ENCODE measurements around the gene LAMB4. TPM values are rescaled to one million over a fixed set of nuclear protein-coding genes. Genes with fewer than 3 reads are reported as not detected.

The LAMB4 gene
- total RNA-seq, 2 experiments from 2014 or later, result 0.08 to 0.11 TPM

- TF ChIP-seq, protein P1, sequence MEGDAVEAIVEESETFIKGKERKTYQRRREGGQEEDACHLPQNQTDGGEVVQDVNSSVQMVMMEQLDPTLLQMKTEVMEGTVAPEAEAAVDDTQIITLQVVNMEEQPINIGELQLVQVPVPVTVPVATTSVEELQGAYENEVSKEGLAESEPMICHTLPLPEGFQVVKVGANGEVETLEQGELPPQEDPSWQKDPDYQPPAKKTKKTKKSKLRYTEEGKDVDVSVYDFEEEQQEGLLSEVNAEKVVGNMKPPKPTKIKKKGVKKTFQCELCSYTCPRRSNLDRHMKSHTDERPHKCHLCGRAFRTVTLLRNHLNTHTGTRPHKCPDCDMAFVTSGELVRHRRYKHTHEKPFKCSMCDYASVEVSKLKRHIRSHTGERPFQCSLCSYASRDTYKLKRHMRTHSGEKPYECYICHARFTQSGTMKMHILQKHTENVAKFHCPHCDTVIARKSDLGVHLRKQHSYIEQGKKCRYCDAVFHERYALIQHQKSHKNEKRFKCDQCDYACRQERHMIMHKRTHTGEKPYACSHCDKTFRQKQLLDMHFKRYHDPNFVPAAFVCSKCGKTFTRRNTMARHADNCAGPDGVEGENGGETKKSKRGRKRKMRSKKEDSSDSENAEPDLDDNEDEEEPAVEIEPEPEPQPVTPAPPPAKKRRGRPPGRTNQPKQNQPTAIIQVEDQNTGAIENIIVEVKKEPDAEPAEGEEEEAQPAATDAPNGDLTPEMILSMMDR (IDR thresholded peaks at IDR 0.05), result peak; percentile 41
- intact Hi-C loops (cut with DNase I, micrococcal nuclease), result loop anchor here in 1 of 2 experiments (2.0 kb wide), 1 partner anchor 35 kb away; no protein-coding TSS in a partner anchor
- H3K4me3 Mint-ChIP-seq, result no peak overlapping the region
Measured at GRCh38 chr7:108114117-108114841, 15.9 kb downstream of the LAMB4 start.

GRCh38 chr7:108112683-108113082 lies 17.5 kb downstream of the LAMB4 start:
- H3K27ac Mint-ChIP-seq, result no peak overlapping the region
- TF ChIP-seq, protein P1 (IDR thresholded peaks at IDR 0.05), result no peak
- no peaks in the 10 kb centered on the region for H3K36me3 Mint-ChIP-seq (ENCODE audit: low read depth)
- no peaks in the 10 kb centered on the region for H3K27me3 Mint-ChIP-seq
- DNase-seq (no peak), ATAC-seq (ENCODE audit: poor library complexity) (no peak)
- H3K4me3 ChIP-seq (ENCODE audit: low read length), result no peak overlapping the region
- no peaks in the 10 kb centered on the region for H3K9me3 Mint-ChIP-seq
- H3K27me3 ChIP-seq (ENCODE audit: control insufficient read depth in 1 of 2, insufficient read depth in 2 of 2, low read length in 2 of 2), result no peaks in the 10 kb centered on the region
- H3K36me3 ChIP-seq (ENCODE audit: insufficient read depth, low read length), result no peaks in the 10 kb centered on the region
- H3K4me3 Mint-ChIP-seq, result no peak overlapping the region
- H3K4me1 ChIP-seq (ENCODE audit: insufficient read depth, low read length), result no peaks in the 10 kb centered on the region
- no peaks in the 10 kb centered on the region for H3K4me1 Mint-ChIP-seq (ENCODE audit: low read depth)
- no peak overlapping the region for H3K27ac ChIP-seq (ENCODE audit: low read depth in 1 of 2, low read length in 2 of 2)
- intact Hi-C loops (cut with DNase I, micrococcal nuclease), result no loop called here
- ChIA-PET POLR2A (no interaction called here), CTCF (no interaction called here)
- H3K9me3 ChIP-seq (ENCODE audit: control insufficient read depth in 1 of 2, insufficient read depth in 1 of 2, low read length in 2 of 2), result no peaks in the 10 kb centered on the region

More at GRCh38 chr7:108114117-108114841, 15.9 kb downstream of the LAMB4 start:
- DNase-seq, result peak in 3 of 14 experiments; percentile 6 to 17 (median 17)
- Histone ChIP-seq H3K27ac (ENCODE audit: low read depth in 1 of 2, low read length in 2 of 2) (no peak overlapping the region), H3K27me3 (ENCODE audit: control insufficient read depth in 1 of 2, insufficient read depth in 2 of 2, low read length in 2 of 2) (no peaks in the 10 kb centered on the region), H3K4me3 (ENCODE audit: low read length) (no peak overlapping the region), H3K4me1 (ENCODE audit: insufficient read depth, low read length) (no peaks in the 10 kb centered on the region), H3K36me3 (ENCODE audit: insufficient read depth, low read length) (no peaks in the 10 kb centered on the region), H3K9me3 (ENCODE audit: control insufficient read depth in 1 of 2, insufficient read depth in 1 of 2, low read length in 2 of 2) (no peaks in the 10 kb centered on the region)
- ATAC-seq (ENCODE audit: poor library complexity), result no peak
- CTCF ChIA-PET, result interaction anchor here (0.5 to 0.6 kb wide), 2 partner anchors 128 to 626 kb away, joined by 3 read pairs; no protein-coding TSS in a partner anchor
- no peaks in the 10 kb centered on the region for H3K36me3 Mint-ChIP-seq (ENCODE audit: low read depth)
- POLR2A ChIA-PET, result no interaction called here
- H3K4me1 Mint-ChIP-seq (ENCODE audit: low read depth), result no peaks in the 10 kb centered on the region
- H3K9me3 Mint-ChIP-seq, result no peaks in the 10 kb centered on the region
- no peaks in the 10 kb centered on the region for H3K27me3 Mint-ChIP-seq
- H3K27ac Mint-ChIP-seq, result no peak overlapping the region

GRCh38 chr7:108109221-108109908 lies 20.8 kb downstream of the LAMB4 start:
- CTCF ChIA-PET, result no interaction called here
- Histone ChIP-seq H3K4me3 (ENCODE audit: low read length) (no peak overlapping the region), H3K27ac (ENCODE audit: low read depth in 1 of 2, low read length in 2 of 2) (no peak overlapping the region), H3K9me3 (ENCODE audit: control insufficient read depth in 1 of 2, insufficient read depth in 1 of 2, low read length in 2 of 2) (no peaks in the 10 kb centered on the region), H3K27me3 (ENCODE audit: control insufficient read depth in 1 of 2, insufficient read depth in 2 of 2, low read length in 2 of 2) (no peaks in the 10 kb centered on the region), H3K36me3 (ENCODE audit: insufficient read depth, low read length) (no peaks in the 10 kb centered on the region), H3K4me1 (ENCODE audit: insufficient read depth, low read length) (no peaks in the 10 kb centered on the region)
- peak in 2 of 14 experiments; percentile 14 to 16 for DNase-seq
- H3K4me1 Mint-ChIP-seq (ENCODE audit: low read depth), result no peaks in the 10 kb centered on the region
- no peak overlapping the region for H3K27ac Mint-ChIP-seq
- H3K9me3 Mint-ChIP-seq, result no peaks in the 10 kb centered on the region
- no peak overlapping the region for H3K4me3 Mint-ChIP-seq
- ATAC-seq (ENCODE audit: poor library complexity), result no peak
- TF ChIP-seq, protein P1 (IDR thresholded peaks at IDR 0.05), result no peak
- H3K36me3 Mint-ChIP-seq (ENCODE audit: low read depth), result no peaks in the 10 kb centered on the region
- no peaks in the 10 kb centered on the region for H3K27me3 Mint-ChIP-seq
- POLR2A ChIA-PET, result no interaction called here
- intact Hi-C loops (cut with DNase I, micrococcal nuclease), result loop anchor here in 1 of 2 experiments (2.0 kb wide), 1 partner anchor 37 kb away; no protein-coding TSS in a partner anchor
